Astrocyte (in vitro differentiated cells and primary cell): ENCODE results near the gene OSR1. TPM values are rescaled to one million over a fixed set of nuclear protein-coding genes. Genes with fewer than 3 reads are reported as not detected.

ENCODE experiments used
- DNase-seq: peaks from one replicate; pipeline ENCODE4 v3.0.0-alpha.2; 2010; ENCODE audit warnings: low read depth
- FAIRE-seq: peaks from 2 replicates; lab custom pipeline; 2011; peaks lifted over from hg19 to GRCh38; lab: Jason Lieb, UNC
- H2AFZ ChIP-seq: 2 replicates; pipeline ENCODE4 v1.6.0; 2012; ENCODE audit warnings: low read depth, low read length, inconsistent platforms
- H3K27ac ChIP-seq: 2 replicates; pipeline ENCODE4 v1.5.1; 2011; ENCODE audit warnings: low read depth, low read length, inconsistent platforms
- H3K27me3 ChIP-seq: 2 replicates; pipeline ENCODE4 v1.6.0; 2011; ENCODE audit warnings: low read length, inconsistent platforms; ENCODE audit not compliant: insufficient read depth
- H3K36me3 ChIP-seq: 2 replicates; pipeline ENCODE4 v1.5.1; 2011; ENCODE audit warnings: low read length, inconsistent platforms; ENCODE audit not compliant: insufficient read depth
- H3K4me1 ChIP-seq: 2 replicates; pipeline ENCODE4 v1.5.1; 2011; ENCODE audit warnings: low read length, inconsistent platforms; ENCODE audit not compliant: insufficient read depth
- H3K4me2 ChIP-seq: 2 replicates; pipeline ENCODE4 v1.6.0; 2012; ENCODE audit warnings: low read length, inconsistent platforms
- H3K4me3 ChIP-seq: 2 replicates; pipeline ENCODE4 v1.5.1; 2011; ENCODE audit warnings: low read depth, mild to moderate bottlenecking, low read length, inconsistent platforms; ENCODE audit not compliant: insufficient read depth
- H3K79me2 ChIP-seq: 2 replicates; pipeline ENCODE4 v1.6.0; 2012; ENCODE audit warnings: mild to moderate bottlenecking, low read length, inconsistent platforms; ENCODE audit not compliant: insufficient read depth
- H3K9ac ChIP-seq: 2 replicates; pipeline ENCODE4 v1.6.0; 2012; ENCODE audit warnings: mild to moderate bottlenecking, low read length, inconsistent platforms
- H3K9me3 ChIP-seq: 2 replicates; pipeline ENCODE4 v1.5.1; 2012; ENCODE audit warnings: low read depth, mild to moderate bottlenecking, low read length, inconsistent platforms; ENCODE audit not compliant: insufficient read depth
- H4K20me1 ChIP-seq: 2 replicates; pipeline ENCODE4 v1.6.0; 2012; ENCODE audit warnings: low read length, inconsistent platforms; ENCODE audit not compliant: insufficient read depth
- H3K27ac Mint-ChIP-seq: one replicate; pipeline ENCODE4 v1.8.0; 2021; ENCODE audit warnings: mild to moderate bottlenecking, mixed read lengths; ENCODE audit not compliant: unreplicated experiment
- H3K27me3 Mint-ChIP-seq: one replicate; pipeline ENCODE4 v1.8.0; 2021; ENCODE audit warnings: low read depth, mixed read lengths; ENCODE audit not compliant: unreplicated experiment
- H3K36me3 Mint-ChIP-seq: one replicate; pipeline ENCODE4 v1.8.0; 2021; ENCODE audit warnings: low read depth, mixed read lengths; ENCODE audit not compliant: unreplicated experiment
- H3K4me1 Mint-ChIP-seq: one replicate; pipeline ENCODE4 v1.8.0; 2021; ENCODE audit warnings: low read depth, mixed read lengths; ENCODE audit not compliant: unreplicated experiment
- H3K4me3 Mint-ChIP-seq: one replicate; pipeline ENCODE4 v1.8.0; 2021; ENCODE audit warnings: mild to moderate bottlenecking, moderate library complexity, mixed read lengths; ENCODE audit not compliant: unreplicated experiment
- H3K9me3 Mint-ChIP-seq: one replicate; pipeline ENCODE4 v1.8.0; 2021; ENCODE audit warnings: mild to moderate bottlenecking, mixed read lengths; ENCODE audit not compliant: unreplicated experiment
- CTCF ChIP-seq: IDR thresholded peaks from 2 replicates; pipeline ENCODE4 v1.5.1; 2011; ENCODE audit warnings: low read depth, mild to moderate bottlenecking, inconsistent platforms, low read length, moderate library complexity; ENCODE audit not compliant: insufficient read depth
- EZH2 ChIP-seq: IDR thresholded peaks from 2 replicates; pipeline ENCODE4 v1.6.1; 2012; ENCODE audit warnings: mild to moderate bottlenecking, low read length, inconsistent platforms; ENCODE audit not compliant: insufficient read depth
- total RNA-seq: library from RNA; stranded (reverse); gene quantifications from 2 replicates; pipeline ENCODE4 v1.2.1, GENCODE V29; 2021

OSR1 gene
- total RNA-seq, 1 donor from 2014 or later = 1.0 TPM

- H3K4me2 ChIP-seq = peak overlapping the region; percentile 75
- no peaks in the 10 kb centered on the region for H3K36me3 ChIP-seq
- H4K20me1 ChIP-seq = peaks cover 11% of the 10 kb centered on the region
- Mint-ChIP-seq H3K27me3 (peaks cover 54% of the 10 kb centered on the region), H3K4me3 (no peak overlapping the region), H3K36me3 (peaks cover 4% of the 10 kb centered on the region), H3K27ac (peak overlapping the region; percentile 41), H3K9me3 (peaks cover 16% of the 10 kb centered on the region), H3K4me1 (peaks cover 6% of the 10 kb centered on the region)
- peak overlapping the region; percentile 76 for H2AFZ ChIP-seq
- no peak for FAIRE-seq
- H3K4me1 ChIP-seq = peaks cover 13% of the 10 kb centered on the region
- H3K4me3 ChIP-seq = peak overlapping the region; percentile 26
- no peak for TF ChIP-seq EZH2
- TF ChIP-seq CTCF = no peak
- DNase-seq = no peak
- H3K9ac ChIP-seq = no peak overlapping the region
- H3K9me3 ChIP-seq = no peaks in the 10 kb centered on the region
- no peak overlapping the region for H3K27ac ChIP-seq
- peaks cover 25% of the 10 kb centered on the region for H3K79me2 ChIP-seq
- H3K27me3 ChIP-seq = peaks cover 47% of the 10 kb centered on the region
Measured at GRCh38 chr2:19350678-19351401, 7.6 kb downstream of the OSR1 start.

- H3K36me3 ChIP-seq = no peaks in the 10 kb centered on the region
- H3K4me1 ChIP-seq = peaks cover 13% of the 10 kb centered on the region
- H3K27ac ChIP-seq = no peak overlapping the region
- Mint-ChIP-seq H3K27me3 (peaks cover 48% of the 10 kb centered on the region), H3K27ac (no peak overlapping the region), H3K4me1 (peaks cover 6% of the 10 kb centered on the region), H3K9me3 (peaks cover 13% of the 10 kb centered on the region), H3K36me3 (peaks cover 5% of the 10 kb centered on the region), H3K4me3 (no peak overlapping the region)
- peak overlapping the region; percentile 76 for H2AFZ ChIP-seq
- H3K79me2 ChIP-seq = peaks cover 18% of the 10 kb centered on the region
- H3K9ac ChIP-seq = no peak overlapping the region
- TF ChIP-seq CTCF (peak; percentile 47), EZH2 (no peak)
- H3K4me2 ChIP-seq = peak overlapping the region; percentile 75
- no peaks in the 10 kb centered on the region for H3K9me3 ChIP-seq
- peak; percentile 51 for DNase-seq
- peaks cover 9% of the 10 kb centered on the region for H4K20me1 ChIP-seq
- peak overlapping the region; percentile 26 for H3K4me3 ChIP-seq
- peaks cover 40% of the 10 kb centered on the region for H3K27me3 ChIP-seq
- FAIRE-seq = no peak
Measured at GRCh38 chr2:19349911-19350677, 8.3 kb downstream of the OSR1 start.
